ENCODE results near the gene TLR7.

The TLR7 gene

GRCh38 chrX:12865359-12865758 is 1.5 kb upstream of the TLR7 start:
- Histone ChIP-seq H3K4me2 (ENCODE audit: low read depth, low read length, poor library complexity, severe bottlenecking) (no peak overlapping the region), H3K9me3 (ENCODE audit: insufficient read depth, low read depth, low read length) (no peaks in the 10 kb centered on the region), H3K4me1 (ENCODE audit: insufficient read depth, low read length, poor library complexity, severe bottlenecking) (no peaks in the 10 kb centered on the region), H3K79me2 (ENCODE audit: insufficient read depth, low read length) (no peaks in the 10 kb centered on the region), H3K36me3 (ENCODE audit: insufficient read depth, low read length) (no peaks in the 10 kb centered on the region), H3K27me3 (ENCODE audit: insufficient read depth, low read length, poor library complexity, severe bottlenecking) (no peaks in the 10 kb centered on the region), H2AFZ (ENCODE audit: low read length) (no peak overlapping the region), H3K9ac (ENCODE audit: low read depth, low read length, poor library complexity, severe bottlenecking) (no peak overlapping the region), H4K20me1 (ENCODE audit: insufficient read depth, low read length, poor library complexity, severe bottlenecking) (no peaks in the 10 kb centered on the region), H3F3A (ENCODE audit: low read depth) (no peaks in the 10 kb centered on the region), H3K4me3 (ENCODE audit: low read length, poor library complexity, severe bottlenecking) (no peak overlapping the region), H3K9me2 (replicated peaks; ENCODE audit: low read depth, low read length) (no peaks in the 10 kb centered on the region)
- no peak for TF ChIP-seq EZH2phosphoT487 (IDR thresholded peaks at IDR 0.05; ENCODE audit: borderline replicate concordance)
- no peak for TF ChIP-seq CTCF (conservative IDR thresholded peaks at IDR 0.05; ENCODE audit: low read length)

GRCh38 chrX:12867685-12868084 is 813 bp downstream of the TLR7 start:
- Histone ChIP-seq H2AFZ (ENCODE audit: low read length) (no peak overlapping the region), H3K4me1 (ENCODE audit: insufficient read depth, low read length, poor library complexity, severe bottlenecking) (no peaks in the 10 kb centered on the region), H3K27me3 (ENCODE audit: insufficient read depth, low read length, poor library complexity, severe bottlenecking) (no peaks in the 10 kb centered on the region), H3K9me3 (ENCODE audit: insufficient read depth, low read depth, low read length) (no peaks in the 10 kb centered on the region), H3K9ac (ENCODE audit: low read depth, low read length, poor library complexity, severe bottlenecking) (no peak overlapping the region), H4K20me1 (ENCODE audit: insufficient read depth, low read length, poor library complexity, severe bottlenecking) (no peaks in the 10 kb centered on the region), H3K4me3 (ENCODE audit: low read length, poor library complexity, severe bottlenecking) (no peak overlapping the region), H3F3A (ENCODE audit: low read depth) (no peaks in the 10 kb centered on the region), H3K79me2 (ENCODE audit: insufficient read depth, low read length) (no peaks in the 10 kb centered on the region), H3K4me2 (ENCODE audit: low read depth, low read length, poor library complexity, severe bottlenecking) (no peak overlapping the region), H3K9me2 (replicated peaks; ENCODE audit: low read depth, low read length) (no peaks in the 10 kb centered on the region), H3K36me3 (ENCODE audit: insufficient read depth, low read length) (no peaks in the 10 kb centered on the region)
- TF ChIP-seq EZH2phosphoT487 (IDR thresholded peaks at IDR 0.05; ENCODE audit: borderline replicate concordance) = no peak

- Histone ChIP-seq H3K4me2 (ENCODE audit: low read depth, low read length, poor library complexity, severe bottlenecking) (no peak overlapping the region), H3K79me2 (ENCODE audit: insufficient read depth, low read length) (no peaks in the 10 kb centered on the region), H3K36me3 (ENCODE audit: insufficient read depth, low read length) (no peaks in the 10 kb centered on the region), H2AFZ (ENCODE audit: low read length) (no peak overlapping the region), H4K20me1 (ENCODE audit: insufficient read depth, low read length, poor library complexity, severe bottlenecking) (no peaks in the 10 kb centered on the region), H3K4me3 (ENCODE audit: low read length, poor library complexity, severe bottlenecking) (no peak overlapping the region), H3K9ac (ENCODE audit: low read depth, low read length, poor library complexity, severe bottlenecking) (no peak overlapping the region), H3K9me3 (ENCODE audit: insufficient read depth, low read depth, low read length) (no peaks in the 10 kb centered on the region), H3K27me3 (ENCODE audit: insufficient read depth, low read length, poor library complexity, severe bottlenecking) (no peaks in the 10 kb centered on the region), H3K9me2 (replicated peaks; ENCODE audit: low read depth, low read length) (no peaks in the 10 kb centered on the region), H3F3A (ENCODE audit: low read depth) (no peaks in the 10 kb centered on the region), H3K4me1 (ENCODE audit: insufficient read depth, low read length, poor library complexity, severe bottlenecking) (no peaks in the 10 kb centered on the region)
- TF ChIP-seq CTCF (conservative IDR thresholded peaks at IDR 0.05; ENCODE audit: low read length) (no peak), EZH2phosphoT487 (IDR thresholded peaks at IDR 0.05; ENCODE audit: borderline replicate concordance) (no peak)
Observed at GRCh38 chrX:12868747-12869146, 1.9 kb downstream of the TLR7 start.

- no peak overlapping the region for H3K4me3 ChIP-seq (ENCODE audit: low read length, poor library complexity, severe bottlenecking)
- no peaks in the 10 kb centered on the region for H3K4me1 ChIP-seq (ENCODE audit: insufficient read depth, low read length, poor library complexity, severe bottlenecking)
- no peak overlapping the region for H3K4me2 ChIP-seq (ENCODE audit: low read depth, low read length, poor library complexity, severe bottlenecking)
- no peaks in the 10 kb centered on the region for H3K9me2 ChIP-seq (replicated peaks; ENCODE audit: low read depth, low read length)
- no peaks in the 10 kb centered on the region for H3K9me3 ChIP-seq (ENCODE audit: insufficient read depth, low read depth, low read length)
- H3K36me3 ChIP-seq (ENCODE audit: insufficient read depth, low read length) = no peaks in the 10 kb centered on the region
- TF ChIP-seq EZH2phosphoT487 (IDR thresholded peaks at IDR 0.05; ENCODE audit: borderline replicate concordance) (no peak), CTCF (conservative IDR thresholded peaks at IDR 0.05; ENCODE audit: low read length) (no peak)
- no peaks in the 10 kb centered on the region for H3K79me2 ChIP-seq (ENCODE audit: insufficient read depth, low read length)
- H4K20me1 ChIP-seq (ENCODE audit: insufficient read depth, low read length, poor library complexity, severe bottlenecking) = no peaks in the 10 kb centered on the region
- H2AFZ ChIP-seq (ENCODE audit: low read length) = no peak overlapping the region
- H3K9ac ChIP-seq (ENCODE audit: low read depth, low read length, poor library complexity, severe bottlenecking) = no peak overlapping the region
- H3K27me3 ChIP-seq (ENCODE audit: insufficient read depth, low read length, poor library complexity, severe bottlenecking) = no peaks in the 10 kb centered on the region
- H3F3A ChIP-seq (ENCODE audit: low read depth) = no peaks in the 10 kb centered on the region
Observed at GRCh38 chrX:12871257-12871656, 4.4 kb downstream of the TLR7 start.

Measured in Loucy (cell line).